ENCODE results near the gene B3GALNT1.

Gene B3GALNT1

GRCh38 chr3:161104561-161105551, at the start of gene B3GALNT1:
Gene B3GALNT1 (minus strand): TSS chr3:161105349. CDS start chr3:161086754, 18,595 bp downstream.
- peak; percentile 67 for DNase-seq

- no peak for DNase-seq
Measured at GRCh38 chr3:161153480-161153879, 48.3 kb upstream of the B3GALNT1 start.

GRCh38 chr3:161150001-161150525, 44.9 kb upstream of the B3GALNT1 start:
- DNase-seq = no peak

DNA sequence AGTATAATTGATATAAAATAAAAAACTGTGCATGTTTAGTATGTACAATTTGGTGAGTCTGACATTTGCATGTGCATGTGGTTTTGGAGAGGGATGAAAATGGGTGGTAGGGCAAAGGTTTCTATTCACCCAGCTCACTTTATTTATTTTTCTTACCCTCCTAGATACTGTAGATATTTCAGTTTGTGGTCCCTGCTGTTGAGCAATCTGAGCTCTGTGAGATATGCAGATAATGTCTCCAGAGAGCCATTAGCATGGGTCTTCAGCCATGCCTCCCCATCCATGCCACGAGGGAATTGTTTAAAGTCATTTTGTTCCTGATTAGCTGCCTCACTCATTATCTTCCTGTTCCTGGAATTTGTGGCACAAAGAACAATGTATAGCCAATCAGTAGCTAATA, 44.4 kb upstream of the B3GALNT1 start:
- DNase-seq = no peak

DNA sequence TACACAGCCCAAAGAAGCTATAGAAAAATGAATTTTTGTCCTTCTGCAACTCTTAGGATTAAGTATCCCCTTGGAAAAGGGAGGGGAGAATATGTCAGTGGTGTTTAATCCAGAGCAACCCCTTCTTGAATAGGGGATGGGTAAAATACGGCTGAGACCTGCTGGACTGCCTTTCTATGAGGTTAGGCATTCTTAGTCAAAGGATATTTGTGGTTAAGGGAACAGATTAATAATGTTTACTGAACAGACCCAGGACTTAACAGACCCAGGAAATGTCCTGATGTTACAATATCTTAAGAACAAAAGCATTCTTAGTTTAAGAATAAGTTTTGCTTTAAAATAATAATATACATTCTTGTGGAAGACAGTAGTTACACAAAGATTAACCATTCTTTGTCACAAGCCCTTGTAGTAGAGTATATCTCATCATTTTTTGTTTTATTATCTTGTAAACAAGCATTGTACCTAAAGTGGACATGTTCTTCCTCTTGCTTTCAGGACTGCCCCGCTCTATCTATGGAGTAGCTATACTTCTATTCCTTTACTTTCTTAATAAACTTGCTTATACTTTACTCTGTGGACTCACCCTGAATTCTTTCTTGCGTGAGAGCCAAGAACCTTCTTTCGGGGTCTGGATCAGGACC, 43.8 kb upstream of the B3GALNT1 start:
- DNase-seq = no peak

- DNase-seq = no peak
Measured at GRCh38 chr3:161142486-161142885, 37.3 kb upstream of the B3GALNT1 start.

DNA sequence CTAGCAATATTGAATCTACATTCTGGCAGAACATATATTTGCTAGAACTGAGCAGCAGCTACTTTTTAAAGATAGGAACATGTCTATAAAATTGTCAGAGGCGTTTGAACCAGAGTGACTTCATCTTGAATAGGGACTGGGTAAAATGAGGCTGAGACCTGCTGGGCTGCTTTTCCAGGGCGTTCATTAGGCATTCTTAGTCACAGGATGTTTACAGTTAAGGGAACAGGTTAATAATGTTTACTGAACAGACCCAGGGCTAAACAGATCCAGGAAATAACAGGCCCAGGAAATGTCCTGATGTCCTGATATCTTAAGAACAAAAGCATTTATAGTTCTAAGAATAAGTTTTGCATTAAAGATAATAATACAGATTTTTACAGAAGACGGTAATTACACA, 34.5 kb upstream of the B3GALNT1 start:
- no peak for DNase-seq

DNA sequence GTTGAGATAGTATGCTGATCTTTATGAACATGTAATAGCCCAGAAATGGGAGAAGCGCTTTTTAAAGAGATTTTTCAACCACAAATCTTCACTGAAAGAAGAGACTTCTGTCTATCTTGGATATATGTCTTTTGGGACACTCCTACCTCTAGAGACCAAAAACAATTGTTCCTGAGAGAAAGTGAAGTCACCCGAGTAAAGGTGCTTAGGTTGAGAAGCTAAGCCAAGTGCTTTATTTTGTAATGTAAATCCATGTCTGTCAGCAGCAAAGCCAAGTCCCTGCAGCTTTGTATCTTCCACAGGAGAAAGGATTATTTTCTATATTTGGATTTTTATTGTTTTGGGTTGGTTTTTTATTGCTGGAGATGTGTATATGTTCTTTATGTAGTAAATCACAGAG, 32.1 kb upstream of the B3GALNT1 start:
- no peak for DNase-seq

- no peak for DNase-seq
Measured at GRCh38 chr3:161132391-161132790, 27.2 kb upstream of the B3GALNT1 start.

GRCh38 chr3:161126495-161126894, 21.3 kb upstream of the B3GALNT1 start:
- no peak for DNase-seq

- no peak for DNase-seq
Measured at GRCh38 chr3:161117646-161118045, 12.5 kb upstream of the B3GALNT1 start.

DNA sequence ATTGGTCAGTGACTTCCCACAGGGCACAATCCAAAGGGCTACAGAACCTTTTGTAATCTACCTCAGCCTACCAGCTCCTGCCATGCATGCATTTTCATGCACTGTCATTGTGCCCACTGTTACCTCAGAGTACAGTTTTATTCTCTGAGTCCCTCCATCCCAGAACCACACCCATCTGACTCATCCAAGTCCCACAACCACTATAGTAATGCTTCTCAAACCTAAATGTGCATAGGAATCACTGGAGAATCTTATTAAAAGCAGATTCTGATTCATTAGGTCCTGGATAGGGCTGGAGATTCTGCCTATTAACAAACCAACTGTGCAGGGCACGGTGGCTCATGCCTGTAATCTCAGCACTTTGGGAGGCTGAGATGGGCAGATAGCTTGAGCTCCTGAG, 3.7 kb upstream of the B3GALNT1 start:
- DNase-seq = no peak

DNA sequence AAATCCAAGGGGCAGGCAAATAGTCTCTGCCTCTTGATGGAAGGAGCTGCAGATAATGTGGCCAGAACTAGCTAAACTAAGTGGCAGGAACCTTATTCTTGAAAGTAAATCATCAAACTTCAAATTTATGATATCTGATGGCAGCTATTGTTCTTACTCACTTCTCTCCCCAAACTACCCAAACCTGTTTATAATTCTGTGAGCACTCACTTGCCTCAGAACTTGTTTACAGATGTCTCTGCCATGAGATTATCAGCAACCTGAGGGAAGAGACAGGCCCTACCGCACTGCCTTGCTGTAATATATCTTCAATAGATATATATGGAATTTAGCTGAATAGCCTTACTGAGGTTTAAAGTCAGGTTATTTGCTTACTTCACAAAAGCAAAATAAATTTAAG, 2.2 kb upstream of the B3GALNT1 start:
- no peak for DNase-seq

DNA sequence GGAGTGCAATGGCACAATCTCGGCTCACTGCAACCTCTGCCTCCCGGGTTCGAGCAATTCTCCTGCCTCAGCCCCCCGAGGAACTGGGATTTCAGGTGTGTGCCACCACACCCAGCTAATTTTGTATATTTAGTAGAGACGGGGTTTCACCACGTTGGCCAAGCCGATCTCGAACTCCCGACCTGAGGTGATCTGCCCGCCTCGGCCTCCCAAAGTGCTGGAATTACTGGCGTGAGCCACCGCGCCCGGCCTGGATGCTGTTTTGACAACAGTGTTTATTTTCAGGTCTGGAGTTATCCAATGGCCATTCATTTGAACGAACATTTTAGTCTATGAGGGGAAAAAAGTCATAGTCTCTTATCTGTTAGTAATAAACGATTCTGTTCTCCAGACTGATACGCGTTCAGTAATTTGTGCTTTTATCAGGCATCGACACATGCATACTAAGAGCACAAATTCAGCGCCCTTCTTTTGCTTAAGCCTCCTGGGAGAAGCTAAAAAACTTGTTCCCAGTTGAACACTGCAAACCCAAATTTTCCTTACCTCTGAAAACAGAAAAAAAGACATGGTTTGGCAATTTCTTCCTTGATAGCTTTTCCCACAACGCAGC, 1.3 kb downstream of the B3GALNT1 start:
- DNase-seq = no peak

DNA sequence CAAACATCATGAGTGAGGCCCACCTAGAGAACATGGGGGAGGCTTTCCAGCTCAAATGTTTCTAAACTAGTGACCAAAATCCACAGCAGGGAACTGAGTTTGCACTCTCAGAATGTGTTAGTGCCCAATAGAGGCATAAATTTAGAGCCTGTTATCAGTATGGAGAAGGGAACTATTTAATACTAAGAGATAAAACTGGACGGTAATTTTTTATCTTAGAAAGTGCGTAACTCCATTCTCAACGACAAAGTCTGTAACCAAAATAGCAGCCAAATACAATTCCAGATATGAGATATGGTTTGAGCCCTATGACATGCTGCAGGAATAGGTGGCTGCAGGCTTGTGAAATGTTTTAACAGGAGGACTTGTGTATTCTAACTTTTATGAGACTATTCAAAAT, 3.5 kb downstream of the B3GALNT1 start:
- no peak for DNase-seq

DNA sequence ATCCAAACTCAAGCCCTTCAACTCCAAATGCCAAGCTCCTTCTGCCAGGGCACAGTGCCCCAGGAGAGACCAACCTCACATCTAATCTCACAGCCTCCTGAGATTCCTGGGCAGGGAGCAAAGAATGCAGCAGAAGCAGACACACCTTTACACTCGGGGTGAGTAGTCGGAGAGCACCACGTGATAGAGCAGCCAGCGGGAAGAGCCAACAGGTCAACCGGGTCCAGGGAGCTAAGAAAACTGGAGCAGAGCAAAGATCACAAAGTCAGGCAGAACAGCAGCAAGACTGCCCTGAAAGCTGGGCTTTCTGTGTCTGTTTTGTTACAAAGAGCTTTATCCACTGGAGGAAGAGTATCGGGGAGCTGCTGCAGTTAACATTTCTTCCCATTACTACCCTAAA, 4.2 kb downstream of the B3GALNT1 start:
- DNase-seq = no peak

DNA sequence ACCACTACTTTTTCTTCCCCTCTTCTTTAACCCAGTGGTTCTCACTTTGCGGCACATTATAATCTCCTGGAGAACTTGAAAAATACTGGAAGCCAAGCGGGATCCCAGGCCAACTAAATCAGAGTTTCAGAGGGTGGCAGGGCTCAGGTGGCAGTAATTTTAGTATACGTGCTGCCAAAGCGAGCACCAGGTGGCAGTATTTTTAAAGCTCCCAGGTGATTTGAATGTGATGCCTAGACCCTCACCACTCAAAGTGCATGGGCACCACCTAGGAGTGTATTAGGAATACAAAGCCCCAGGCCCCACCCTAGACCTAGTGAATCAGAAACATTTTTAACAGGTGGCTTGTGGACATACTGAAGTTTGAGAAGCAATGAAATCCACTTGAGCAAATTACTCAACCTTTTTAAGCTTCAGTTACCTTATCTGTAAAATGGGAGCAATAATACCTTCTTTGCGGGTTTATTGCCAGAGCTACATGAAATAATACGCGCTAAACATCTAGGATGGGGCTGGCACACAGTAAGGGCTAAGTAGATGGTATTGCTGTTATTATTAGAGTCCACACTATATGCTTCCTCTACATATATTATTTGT, 8.3 kb downstream of the B3GALNT1 start:
- no peak for DNase-seq

DNA sequence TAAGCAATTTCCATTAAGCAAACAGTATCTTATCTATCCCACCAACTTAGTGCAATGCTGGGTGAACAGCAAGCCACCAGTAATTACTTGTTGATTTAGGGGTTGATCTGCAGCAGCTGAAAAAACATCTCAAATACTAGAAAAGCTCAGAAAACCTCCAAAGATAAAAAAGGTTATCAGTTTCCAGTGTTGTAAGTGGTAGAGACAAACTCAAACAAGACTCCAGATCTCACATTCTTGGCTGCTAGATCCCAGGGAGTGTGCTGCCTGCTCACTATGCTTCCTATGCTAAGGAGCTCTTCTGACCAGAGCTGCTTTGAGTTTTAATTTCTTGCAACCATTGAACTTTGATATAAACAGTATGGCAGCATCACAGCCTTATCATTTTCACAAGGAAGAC, 11.3 kb downstream of the B3GALNT1 start:
- DNase-seq = no peak

- DNase-seq = no peak
Measured at GRCh38 chr3:161084277-161084676, 20.9 kb downstream of the B3GALNT1 start.

- no peak for DNase-seq
Measured at GRCh38 chr3:161083131-161083530, 22.0 kb downstream of the B3GALNT1 start.

- DNase-seq = no peak
Measured at GRCh38 chr3:161082063-161082462, 23.1 kb downstream of the B3GALNT1 start.

DNA sequence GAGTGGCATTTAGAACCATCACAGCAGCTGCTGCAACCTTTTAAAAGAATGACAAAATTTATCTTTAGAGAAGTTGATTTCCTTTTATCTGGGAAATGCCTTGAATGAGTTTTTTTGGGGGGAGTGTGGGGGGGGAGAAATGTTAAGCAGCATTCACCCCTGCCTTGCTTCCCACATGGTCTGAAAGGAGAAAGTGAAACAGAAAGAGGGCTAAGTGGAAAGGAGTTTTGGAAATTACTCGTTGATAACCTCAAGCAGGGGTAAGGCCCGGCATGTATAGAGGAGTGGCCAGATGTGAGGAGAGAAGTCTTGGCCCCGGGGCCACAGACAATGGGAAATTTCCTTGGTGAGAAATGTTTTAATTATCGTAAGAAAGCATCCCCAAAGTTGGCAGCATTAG, 23.5 kb downstream of the B3GALNT1 start:
- no peak for DNase-seq

DNA sequence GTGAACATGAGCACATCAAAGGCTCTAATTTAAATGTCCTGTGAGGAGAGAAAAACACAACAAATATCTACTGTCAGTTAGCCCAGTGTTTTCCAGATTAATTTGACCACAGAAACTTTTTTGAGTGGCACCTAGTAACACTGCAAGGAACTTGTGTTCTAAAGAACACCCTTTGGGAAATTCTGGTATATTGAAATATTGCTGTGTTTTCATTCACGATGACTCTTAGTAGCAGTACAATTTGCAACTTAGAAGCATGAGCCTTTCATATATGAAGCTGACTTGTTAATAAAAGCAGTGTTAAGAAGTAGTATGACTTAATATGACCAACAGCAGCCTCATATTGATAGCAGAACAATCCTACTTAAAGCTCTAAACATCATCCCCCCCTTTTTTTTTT, 32.0 kb downstream of the B3GALNT1 start:
- DNase-seq = no peak
